ENCODE results near the gene INSR.

- TF ChIP-seq, protein P1, sequence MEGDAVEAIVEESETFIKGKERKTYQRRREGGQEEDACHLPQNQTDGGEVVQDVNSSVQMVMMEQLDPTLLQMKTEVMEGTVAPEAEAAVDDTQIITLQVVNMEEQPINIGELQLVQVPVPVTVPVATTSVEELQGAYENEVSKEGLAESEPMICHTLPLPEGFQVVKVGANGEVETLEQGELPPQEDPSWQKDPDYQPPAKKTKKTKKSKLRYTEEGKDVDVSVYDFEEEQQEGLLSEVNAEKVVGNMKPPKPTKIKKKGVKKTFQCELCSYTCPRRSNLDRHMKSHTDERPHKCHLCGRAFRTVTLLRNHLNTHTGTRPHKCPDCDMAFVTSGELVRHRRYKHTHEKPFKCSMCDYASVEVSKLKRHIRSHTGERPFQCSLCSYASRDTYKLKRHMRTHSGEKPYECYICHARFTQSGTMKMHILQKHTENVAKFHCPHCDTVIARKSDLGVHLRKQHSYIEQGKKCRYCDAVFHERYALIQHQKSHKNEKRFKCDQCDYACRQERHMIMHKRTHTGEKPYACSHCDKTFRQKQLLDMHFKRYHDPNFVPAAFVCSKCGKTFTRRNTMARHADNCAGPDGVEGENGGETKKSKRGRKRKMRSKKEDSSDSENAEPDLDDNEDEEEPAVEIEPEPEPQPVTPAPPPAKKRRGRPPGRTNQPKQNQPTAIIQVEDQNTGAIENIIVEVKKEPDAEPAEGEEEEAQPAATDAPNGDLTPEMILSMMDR (IDR thresholded peaks at IDR 0.05; ENCODE audit: borderline replicate concordance, extremely low read depth, low read length, poor library complexity, severe bottlenecking): no peak
- TF ChIP-seq EZH2 (IDR thresholded peaks at IDR 0.05; ENCODE audit: borderline replicate concordance, low read depth, low read length, severe bottlenecking): no peak
Measured at GRCh38 chr19:7267792-7268704, 26.2 kb downstream of the INSR start.

Data from DND-41 (cell line).